ENCODE measurements around the gene ADARB1. TPM values are rescaled to one million over a fixed set of nuclear protein-coding genes. Genes with fewer than 3 reads are reported as not detected.

The ADARB1 gene
- polyA plus RNA-seq, 1 experiment = 25.3 TPM

- H3K4me3 ChIP-seq (ENCODE audit: low read depth, low read length) = no peak overlapping the region
- no peak for DNase-seq (ENCODE audit: low read depth, low spot score)
- no peaks in the 10 kb centered on the region for H3K27me3 ChIP-seq (ENCODE audit: control insufficient read depth, insufficient read depth, low read length)
- ChIA-PET CTCF (interaction anchor here (0.9 kb wide), 1 partner anchor 226 kb away, joined by 3 read pairs; no protein-coding TSS in a partner anchor), POLR2A (no interaction called here)
- H3K27ac ChIP-seq (ENCODE audit: low read depth, low read length) = no peak overlapping the region
- H3K9me3 ChIP-seq (ENCODE audit: control insufficient read depth, insufficient read depth, low read length) = no peaks in the 10 kb centered on the region
- no peak for TF ChIP-seq CTCF (IDR thresholded peaks at IDR 0.05; ENCODE audit: low read depth, low read length)
Measured at GRCh38 chr21:45176141-45176540, 101.8 kb downstream of the ADARB1 start.

GRCh38 chr21:45177039-45177438 lies 102.7 kb downstream of the ADARB1 start:
- TF ChIP-seq CTCF (IDR thresholded peaks at IDR 0.05; ENCODE audit: low read depth, low read length) = no peak
- Histone ChIP-seq H3K9me3 (ENCODE audit: control insufficient read depth, insufficient read depth, low read length) (no peaks in the 10 kb centered on the region), H3K27ac (ENCODE audit: low read depth, low read length) (no peak overlapping the region), H3K4me3 (ENCODE audit: low read depth, low read length) (no peak overlapping the region), H3K27me3 (ENCODE audit: control insufficient read depth, insufficient read depth, low read length) (no peaks in the 10 kb centered on the region)
- DNase-seq (ENCODE audit: low read depth, low spot score) = no peak
- POLR2A ChIA-PET = no interaction called here
- CTCF ChIA-PET = no interaction called here

- ChIA-PET POLR2A (no interaction called here), CTCF (no interaction called here)
- H3K27me3 ChIP-seq (ENCODE audit: control insufficient read depth, insufficient read depth, low read length) = no peaks in the 10 kb centered on the region
- DNase-seq (ENCODE audit: low read depth, low spot score) = no peak
- no peaks in the 10 kb centered on the region for H3K9me3 ChIP-seq (ENCODE audit: control insufficient read depth, insufficient read depth, low read length)
- no peak overlapping the region for H3K27ac ChIP-seq (ENCODE audit: low read depth, low read length)
- TF ChIP-seq CTCF (IDR thresholded peaks at IDR 0.05; ENCODE audit: low read depth, low read length) = no peak
- no peak overlapping the region for H3K4me3 ChIP-seq (ENCODE audit: low read depth, low read length)
Measured at GRCh38 chr21:45178070-45178608, 103.8 kb downstream of the ADARB1 start.

GRCh38 chr21:45178971-45179370 lies 104.6 kb downstream of the ADARB1 start:
- Histone ChIP-seq H3K9me3 (ENCODE audit: control insufficient read depth, insufficient read depth, low read length) (no peaks in the 10 kb centered on the region), H3K4me3 (ENCODE audit: low read depth, low read length) (no peak overlapping the region), H3K27ac (ENCODE audit: low read depth, low read length) (no peak overlapping the region), H3K27me3 (ENCODE audit: control insufficient read depth, insufficient read depth, low read length) (no peaks in the 10 kb centered on the region)
- DNase-seq (ENCODE audit: low read depth, low spot score) = no peak
- POLR2A ChIA-PET = no interaction called here
- CTCF ChIA-PET = no interaction called here
- TF ChIP-seq CTCF (IDR thresholded peaks at IDR 0.05; ENCODE audit: low read depth, low read length) = no peak

GRCh38 chr21:45179568-45180245 lies 105.3 kb downstream of the ADARB1 start:
- H3K27ac ChIP-seq (ENCODE audit: low read depth, low read length) = no peak overlapping the region
- no peak for TF ChIP-seq CTCF (IDR thresholded peaks at IDR 0.05; ENCODE audit: low read depth, low read length)
- no peaks in the 10 kb centered on the region for H3K9me3 ChIP-seq (ENCODE audit: control insufficient read depth, insufficient read depth, low read length)
- POLR2A ChIA-PET = no interaction called here
- H3K27me3 ChIP-seq (ENCODE audit: control insufficient read depth, insufficient read depth, low read length) = no peaks in the 10 kb centered on the region
- CTCF ChIA-PET = no interaction called here
- no peak overlapping the region for H3K4me3 ChIP-seq (ENCODE audit: low read depth, low read length)
- no peak for DNase-seq (ENCODE audit: low read depth, low spot score)

All from AG04450 (cell line).